ENCODE measurements around the gene LRRIQ4.
A peak's percentile ranks its signal among the peaks of the same experiment; 100 is the strongest.

The LRRIQ4 gene

DNA sequence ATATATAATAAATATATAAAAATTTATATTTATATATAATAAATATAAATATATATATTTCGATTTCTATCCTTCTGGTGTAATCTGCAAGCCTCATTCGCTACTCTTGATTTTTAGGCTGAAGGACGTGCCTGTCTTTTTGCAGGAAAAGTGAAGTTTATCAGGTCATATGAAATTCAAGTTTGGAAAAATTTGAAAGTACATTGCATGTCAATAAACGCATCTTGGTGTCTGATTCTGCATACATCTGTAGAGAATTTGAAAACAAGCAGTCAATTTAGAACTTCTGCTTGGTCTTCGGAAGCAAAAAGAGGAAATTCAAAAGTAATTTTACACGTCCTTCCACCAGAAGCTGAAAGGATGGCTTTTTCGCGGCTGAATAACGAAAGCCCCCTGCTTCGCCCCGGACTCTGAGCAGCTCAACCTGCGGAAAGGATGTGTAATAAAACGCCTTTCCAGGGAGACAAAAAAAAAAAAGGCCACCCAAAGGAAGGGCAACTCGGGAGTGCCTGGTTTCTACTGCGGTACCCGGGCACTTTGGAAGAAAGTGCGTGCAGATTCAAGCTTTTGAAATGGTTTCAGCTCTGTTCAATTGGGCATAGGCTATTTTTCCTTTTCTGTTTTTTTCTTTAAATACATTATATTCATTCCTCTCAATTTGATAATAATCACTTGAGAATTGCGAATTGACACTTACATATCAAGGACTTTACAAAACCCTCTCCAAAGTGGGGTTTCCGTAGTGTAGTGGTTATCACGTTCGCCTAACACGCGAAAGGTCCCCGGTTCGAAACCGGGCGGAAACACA, 41.0 kb upstream of the LRRIQ4 start:
- H3K27ac ChIP-seq, result peak overlapping the region; percentile 95
- peak overlapping the region; percentile 81 to 84 for H3K4me3 ChIP-seq (ENCODE audit: low read depth in 1 of 2, low read length in 1 of 2)
- H3K27me3 ChIP-seq, result peaks cover 6% of the 10 kb centered on the region
- no peaks in the 10 kb centered on the region for H3K9me3 ChIP-seq
- peaks cover 20% of the 10 kb centered on the region for H3K36me3 ChIP-seq
- TF ChIP-seq, protein P1, sequence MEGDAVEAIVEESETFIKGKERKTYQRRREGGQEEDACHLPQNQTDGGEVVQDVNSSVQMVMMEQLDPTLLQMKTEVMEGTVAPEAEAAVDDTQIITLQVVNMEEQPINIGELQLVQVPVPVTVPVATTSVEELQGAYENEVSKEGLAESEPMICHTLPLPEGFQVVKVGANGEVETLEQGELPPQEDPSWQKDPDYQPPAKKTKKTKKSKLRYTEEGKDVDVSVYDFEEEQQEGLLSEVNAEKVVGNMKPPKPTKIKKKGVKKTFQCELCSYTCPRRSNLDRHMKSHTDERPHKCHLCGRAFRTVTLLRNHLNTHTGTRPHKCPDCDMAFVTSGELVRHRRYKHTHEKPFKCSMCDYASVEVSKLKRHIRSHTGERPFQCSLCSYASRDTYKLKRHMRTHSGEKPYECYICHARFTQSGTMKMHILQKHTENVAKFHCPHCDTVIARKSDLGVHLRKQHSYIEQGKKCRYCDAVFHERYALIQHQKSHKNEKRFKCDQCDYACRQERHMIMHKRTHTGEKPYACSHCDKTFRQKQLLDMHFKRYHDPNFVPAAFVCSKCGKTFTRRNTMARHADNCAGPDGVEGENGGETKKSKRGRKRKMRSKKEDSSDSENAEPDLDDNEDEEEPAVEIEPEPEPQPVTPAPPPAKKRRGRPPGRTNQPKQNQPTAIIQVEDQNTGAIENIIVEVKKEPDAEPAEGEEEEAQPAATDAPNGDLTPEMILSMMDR (IDR thresholded peaks at IDR 0.05), result no peak
- H3K4me1 ChIP-seq (ENCODE audit: control insufficient read depth in 1 of 2, insufficient read depth in 1 of 2, low read depth in 1 of 2, low read length in 1 of 2), result peaks cover 30 to 38% of the 10 kb centered on the region in 2 experiments

DNA sequence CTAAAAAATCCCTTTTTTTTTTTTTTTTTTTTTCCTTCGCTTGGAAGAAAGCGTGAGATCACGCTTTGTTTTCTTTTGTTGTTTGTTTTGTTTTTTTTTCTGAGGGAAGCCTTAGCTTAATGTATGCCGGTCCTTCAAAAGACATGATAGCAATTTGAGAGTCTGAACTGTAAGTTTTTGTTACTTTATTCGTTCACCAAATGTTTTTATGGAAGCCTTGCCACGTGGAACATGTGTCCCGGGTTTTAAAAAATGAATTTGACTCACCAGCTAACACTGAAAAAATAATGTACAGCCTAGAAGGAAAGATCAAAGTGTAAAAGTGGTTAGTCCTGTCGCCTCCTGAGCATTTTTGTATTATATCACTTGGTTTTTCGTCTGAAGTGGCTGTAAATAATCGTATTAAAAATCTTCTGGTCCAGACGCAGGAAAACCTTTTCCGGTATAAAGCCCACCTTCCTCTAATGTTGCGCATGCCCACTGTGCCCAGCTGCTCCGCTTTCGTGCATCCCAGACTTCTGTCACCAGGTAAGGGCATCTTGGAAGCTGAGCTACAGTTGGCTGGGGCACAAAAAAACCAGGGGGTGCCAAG, 40.3 kb upstream of the LRRIQ4 start:
- TF ChIP-seq, protein P1 (IDR thresholded peaks at IDR 0.05), result no peak
- peak overlapping the region; percentile 95 for H3K27ac ChIP-seq
- H3K36me3 ChIP-seq, result peaks cover 27% of the 10 kb centered on the region
- H3K27me3 ChIP-seq, result peaks cover 6% of the 10 kb centered on the region
- peak overlapping the region; percentile 81 to 84 for H3K4me3 ChIP-seq (ENCODE audit: low read depth in 1 of 2, low read length in 1 of 2)
- no peaks in the 10 kb centered on the region for H3K9me3 ChIP-seq
- H3K4me1 ChIP-seq (ENCODE audit: control insufficient read depth in 1 of 2, insufficient read depth in 1 of 2, low read depth in 1 of 2, low read length in 1 of 2), result peaks cover 33 to 40% of the 10 kb centered on the region in 2 experiments

DNA sequence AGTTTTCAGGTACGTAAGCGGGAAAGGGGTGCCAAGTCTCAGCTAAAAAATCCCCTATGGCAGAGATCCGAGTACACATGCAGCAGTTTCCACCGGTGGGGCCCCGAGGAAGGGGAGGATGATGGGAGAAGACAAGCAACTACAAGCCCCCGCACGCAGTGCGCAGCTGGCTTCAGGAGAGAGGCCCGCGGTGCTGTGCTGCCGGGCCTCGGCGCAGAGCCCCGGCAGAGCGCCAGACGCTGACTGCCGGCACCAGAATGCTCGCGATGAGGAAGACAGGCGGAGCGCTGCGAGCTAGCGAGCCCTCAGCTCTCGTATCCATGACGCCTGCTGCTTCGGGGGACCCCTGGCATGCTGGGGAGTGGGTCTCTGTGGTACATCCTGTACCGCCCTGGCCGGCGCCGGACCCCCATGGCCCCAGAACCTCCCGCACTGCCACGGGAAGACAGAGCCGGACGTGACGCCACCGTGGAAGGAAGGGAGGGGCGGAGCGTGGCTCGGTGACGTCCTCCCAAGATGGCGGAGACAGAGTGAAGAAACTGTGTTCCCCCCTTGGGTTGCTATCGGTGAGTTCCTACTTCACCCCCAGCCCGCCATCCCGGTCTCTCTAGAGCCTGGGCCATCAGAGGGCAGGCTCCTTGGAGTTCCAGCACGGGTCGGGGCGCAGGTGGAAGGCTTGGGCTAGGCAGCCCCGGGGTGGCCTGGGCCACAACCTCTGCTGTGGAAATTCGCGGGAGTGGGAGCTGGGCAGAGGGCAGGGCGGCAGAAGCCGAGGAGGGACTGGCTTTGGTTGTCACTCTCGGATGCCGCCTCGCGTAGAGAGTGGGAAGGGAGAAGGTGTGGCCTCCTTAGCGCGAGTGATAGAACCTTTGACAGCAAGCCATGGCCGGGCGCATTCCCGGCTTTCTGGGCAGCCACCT, 39.5 kb upstream of the LRRIQ4 start, which contains the start of gene MYNN:
Gene MYNN, plus strand, starts transcription at position 500 of the 920 bp plus-strand sequence. CDS start 900 bp downstream, outside the sequence.
- Histone ChIP-seq H3K27ac (peak within 1 kb of the TSS; percentile 95), H3K4me3 (ENCODE audit: low read depth in 1 of 2, low read length in 1 of 2) (peak within 1 kb of the TSS; percentile 81 to 84), H3K9me3 (no peaks in the 10 kb centered on the region), H3K27me3 (peaks cover 6% of the 10 kb centered on the region), H3K36me3 (peaks cover 34% of the 10 kb centered on the region), H3K4me1 (ENCODE audit: control insufficient read depth in 1 of 2, insufficient read depth in 1 of 2, low read depth in 1 of 2, low read length in 1 of 2) (peaks cover 34 to 43% of the 10 kb centered on the region in 2 experiments)
- TF ChIP-seq, protein P1 (IDR thresholded peaks at IDR 0.05), result no peak

DNA sequence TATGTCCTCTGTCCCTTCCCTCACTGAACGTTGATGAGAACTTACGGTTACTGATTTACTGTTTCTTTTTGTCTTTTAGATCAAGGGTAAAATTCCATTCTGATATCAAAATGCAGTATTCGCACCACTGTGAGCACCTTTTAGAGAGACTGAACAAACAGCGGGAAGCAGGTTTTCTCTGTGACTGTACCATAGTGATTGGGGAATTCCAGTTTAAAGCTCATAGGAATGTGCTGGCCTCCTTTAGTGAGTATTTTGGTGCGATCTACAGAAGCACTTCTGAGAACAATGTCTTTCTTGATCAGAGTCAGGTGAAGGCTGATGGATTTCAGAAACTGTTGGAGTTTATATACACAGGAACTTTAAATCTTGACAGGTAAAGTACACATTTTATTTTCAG, 38.5 kb upstream of the LRRIQ4 start:
- Histone ChIP-seq H3K27ac (peak overlapping the region; percentile 95), H3K4me3 (ENCODE audit: low read depth in 1 of 2, low read length in 1 of 2) (peak overlapping the region; percentile 81 to 84), H3K9me3 (no peaks in the 10 kb centered on the region), H3K4me1 (ENCODE audit: control insufficient read depth in 1 of 2, insufficient read depth in 1 of 2, low read depth in 1 of 2, low read length in 1 of 2) (peaks cover 34 to 43% of the 10 kb centered on the region in 2 experiments), H3K27me3 (peaks cover 6% of the 10 kb centered on the region), H3K36me3 (peaks cover 42% of the 10 kb centered on the region)
- TF ChIP-seq, protein P1 (IDR thresholded peaks at IDR 0.05), result no peak

DNA sequence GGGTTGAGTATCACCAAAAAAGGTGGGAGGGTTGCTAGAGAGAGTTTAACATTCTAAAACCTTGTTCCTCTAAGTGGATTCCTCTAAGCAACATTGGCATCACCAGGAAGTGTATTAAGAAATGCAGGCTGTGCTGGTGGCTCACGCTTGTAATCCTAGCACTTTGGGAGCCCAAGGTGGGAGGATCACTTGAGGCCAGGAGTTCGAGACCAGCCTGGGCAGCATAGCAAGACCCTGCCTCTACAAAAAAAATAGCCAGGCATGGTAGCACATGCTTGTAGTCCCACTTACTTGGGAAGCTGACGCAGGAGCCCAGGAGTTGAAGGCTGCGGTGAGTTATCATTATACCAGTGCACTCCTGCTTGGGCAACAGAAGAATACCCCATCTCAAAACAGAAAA, 34.8 kb upstream of the LRRIQ4 start:
- Histone ChIP-seq H3K27ac (no peak overlapping the region), H3K27me3 (no peaks in the 10 kb centered on the region), H3K9me3 (no peaks in the 10 kb centered on the region), H3K4me1 (ENCODE audit: control insufficient read depth in 1 of 2, insufficient read depth in 1 of 2, low read depth in 1 of 2, low read length in 1 of 2) (peaks cover 19 to 22% of the 10 kb centered on the region in 2 experiments), H3K36me3 (peaks cover 77% of the 10 kb centered on the region), H3K4me3 (ENCODE audit: low read depth in 1 of 2, low read length in 1 of 2) (no peak overlapping the region)
- TF ChIP-seq, protein P1 (IDR thresholded peaks at IDR 0.05), result no peak

All from neutrophil (primary cell).